ENCODE results near the gene SLC25A3.
"Not testable (repeated sequence)": the region's sequence is repeated elsewhere in the genome, so short reads cannot be mapped to it uniquely, and the experiment has no call there.

The SLC25A3 gene

DNA sequence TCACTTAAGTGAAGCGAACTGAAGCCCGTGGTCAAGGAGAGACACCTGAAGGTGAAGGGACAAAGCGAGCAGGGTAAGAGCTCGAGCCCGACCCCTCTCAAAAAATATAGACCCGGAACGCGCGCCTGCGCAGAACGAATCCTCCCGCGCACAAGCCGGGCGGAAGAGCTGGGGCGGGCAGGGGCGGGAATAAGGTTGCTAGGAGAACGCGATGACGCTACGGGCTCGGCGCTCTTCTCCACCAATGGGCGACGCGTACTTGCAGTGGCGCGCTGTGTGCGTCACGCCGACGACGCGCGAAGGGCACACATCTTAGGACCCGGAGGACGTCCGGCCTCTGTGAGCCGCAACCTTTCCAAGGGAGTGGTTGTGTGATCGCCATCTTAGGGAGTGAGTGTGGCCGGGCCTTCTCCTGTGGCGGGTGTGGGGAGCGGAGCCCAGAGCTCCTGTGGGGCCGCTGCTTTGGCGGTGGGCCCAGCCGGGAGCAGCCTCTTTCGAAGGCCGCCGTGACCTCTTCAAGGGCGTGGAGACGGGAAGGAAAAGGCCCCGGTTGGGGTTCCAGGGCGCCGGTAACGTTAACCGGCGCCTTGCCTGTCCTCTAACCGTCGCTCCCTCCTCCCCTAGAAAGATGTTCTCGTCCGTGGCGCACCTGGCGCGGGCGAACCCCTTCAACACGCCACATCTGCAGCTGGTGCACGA, at the start of gene SLC25A3:
Gene SLC25A3, plus strand, starts transcription at position 336 of the 699 bp plus-strand sequence. Its CDS starts 293 bp downstream, at position 629.
- H3K27me3 ChIP-seq (ENCODE audit: control insufficient read depth in 2 of 2, insufficient read depth in 2 of 2, low read length in 2 of 2) = no peaks in the 10 kb centered on the region
- H3K4me3 ChIP-seq (ENCODE audit: low read length in 2 of 2) = peak within 1 kb of the TSS; percentile 96
- H3K4me1 ChIP-seq (ENCODE audit: control insufficient read depth in 2 of 2, insufficient read depth in 2 of 2, low read length in 2 of 2) = peaks cover 11 to 13% of the 10 kb centered on the region in 2 donors
- H3K27ac ChIP-seq (ENCODE audit: low read depth in 2 of 2, low read length in 2 of 2) = peak within 1 kb of the TSS; percentile 96 to 98
- peaks cover 11 to 24% of the 10 kb centered on the region in 2 donors for H3K36me3 ChIP-seq (ENCODE audit: control insufficient read depth in 2 of 2, insufficient read depth in 2 of 2, low read length in 2 of 2)
- H3K9me3 ChIP-seq (ENCODE audit: control insufficient read depth in 2 of 2, low read length in 2 of 2) = no peaks in the 10 kb centered on the region
- H3K9ac ChIP-seq (ENCODE audit: low read depth in 1 of 2, low read length in 2 of 2) = peak within 1 kb of the TSS; percentile 97 to 98

DNA sequence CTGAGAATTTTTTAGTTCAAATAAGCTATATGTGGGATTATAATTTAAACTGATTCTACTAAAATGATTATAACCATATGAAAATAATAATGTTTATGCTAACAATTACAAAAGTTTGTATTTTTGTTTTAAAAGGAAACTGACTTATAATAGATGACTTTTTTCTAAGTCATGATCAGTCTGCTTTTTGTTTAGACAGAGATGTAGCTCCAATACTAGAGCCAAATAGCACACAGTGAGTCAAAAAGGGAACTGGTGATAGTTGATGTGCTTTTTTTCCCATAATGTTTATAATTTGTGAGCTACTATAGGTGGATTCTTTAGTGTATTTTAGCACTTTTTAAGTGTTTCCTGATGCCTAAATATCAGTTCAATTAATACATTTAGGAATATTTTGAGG, 49.8 kb upstream of the SLC25A3 start:
- no peaks in the 10 kb centered on the region for H3K4me1 ChIP-seq (ENCODE audit: control insufficient read depth in 2 of 2, insufficient read depth in 2 of 2, low read length in 2 of 2)
- no peak overlapping the region for H3K27ac ChIP-seq (ENCODE audit: low read depth in 2 of 2, low read length in 2 of 2)
- no peak overlapping the region for H3K9ac ChIP-seq (ENCODE audit: low read depth in 1 of 2, low read length in 2 of 2)
- no peak overlapping the region for H3K4me3 ChIP-seq (ENCODE audit: low read length in 2 of 2)
- H3K27me3 ChIP-seq (ENCODE audit: control insufficient read depth in 2 of 2, insufficient read depth in 2 of 2, low read length in 2 of 2) = no peaks in the 10 kb centered on the region
- no peaks in the 10 kb centered on the region for H3K9me3 ChIP-seq (ENCODE audit: control insufficient read depth in 2 of 2, low read length in 2 of 2)
- peaks cover 24 to 38% of the 10 kb centered on the region in 2 donors for H3K36me3 ChIP-seq (ENCODE audit: control insufficient read depth in 2 of 2, insufficient read depth in 2 of 2, low read length in 2 of 2)

DNA sequence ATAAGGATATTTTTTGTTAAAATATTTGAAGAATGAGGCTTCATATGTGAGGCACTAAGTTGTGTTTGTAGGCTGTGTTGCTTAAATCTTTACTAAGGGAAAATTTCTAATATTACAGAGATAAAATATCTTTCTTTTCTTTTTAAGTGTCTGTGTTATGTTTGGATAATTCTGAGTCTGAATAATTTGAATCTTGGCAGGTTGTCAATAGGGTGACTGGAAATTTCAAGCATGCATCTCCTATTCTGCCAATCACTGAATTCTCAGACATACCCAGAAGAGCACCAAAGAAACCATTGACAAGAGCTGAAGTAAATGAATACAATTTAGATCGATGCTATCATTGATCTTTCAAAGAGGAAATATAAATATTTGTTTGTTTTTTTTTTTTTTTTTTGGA, 48.7 kb upstream of the SLC25A3 start:
- no peaks in the 10 kb centered on the region for H3K9me3 ChIP-seq (ENCODE audit: control insufficient read depth in 2 of 2, low read length in 2 of 2)
- H3K9ac ChIP-seq (ENCODE audit: low read depth in 1 of 2, low read length in 2 of 2) = no peak overlapping the region
- H3K36me3 ChIP-seq (ENCODE audit: control insufficient read depth in 2 of 2, insufficient read depth in 2 of 2, low read length in 2 of 2) = peaks cover 26 to 42% of the 10 kb centered on the region in 2 donors
- H3K4me3 ChIP-seq (ENCODE audit: low read length in 2 of 2) = no peak overlapping the region
- H3K4me1 ChIP-seq (ENCODE audit: control insufficient read depth in 2 of 2, insufficient read depth in 2 of 2, low read length in 2 of 2) = no peaks in the 10 kb centered on the region
- H3K27me3 ChIP-seq (ENCODE audit: control insufficient read depth in 2 of 2, insufficient read depth in 2 of 2, low read length in 2 of 2) = no peaks in the 10 kb centered on the region
- H3K27ac ChIP-seq (ENCODE audit: low read depth in 2 of 2, low read length in 2 of 2) = no peak overlapping the region

DNA sequence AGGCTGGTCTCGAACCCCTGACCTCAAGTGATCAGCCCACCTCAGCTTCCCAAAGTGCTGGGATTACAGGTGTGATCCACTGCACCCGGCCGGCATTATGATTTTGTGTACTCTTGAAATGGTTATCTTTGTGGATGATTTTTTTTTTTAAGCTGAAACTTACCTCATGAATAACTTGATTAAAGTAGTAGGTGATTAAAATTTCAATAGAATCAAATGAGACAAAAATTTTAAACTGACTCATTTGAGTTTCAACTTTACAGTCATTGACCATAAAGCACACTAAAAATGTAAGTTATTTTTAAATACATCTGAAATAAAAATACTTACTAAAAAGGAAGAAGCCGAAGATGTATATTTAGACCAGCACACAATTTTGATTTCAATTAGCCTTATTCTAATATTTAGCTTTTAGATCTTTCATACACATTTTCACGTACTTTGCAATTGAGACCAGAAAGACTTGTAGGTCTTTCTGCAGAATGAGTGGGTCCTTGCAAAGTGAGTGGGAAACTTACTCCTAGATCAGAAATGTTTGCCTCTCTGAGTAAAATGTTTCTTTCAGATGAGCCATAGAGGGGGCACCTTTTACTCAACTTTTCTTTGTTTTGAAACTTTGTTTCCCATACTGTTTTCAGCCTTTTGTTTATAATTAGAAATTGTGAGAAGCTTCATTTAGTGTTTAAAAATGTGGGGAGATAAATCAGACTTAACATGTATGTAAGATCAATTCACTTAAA, 43.9 kb upstream of the SLC25A3 start:
- Histone ChIP-seq H3K9me3 (ENCODE audit: control insufficient read depth in 2 of 2, low read length in 2 of 2) (no peaks in the 10 kb centered on the region), H3K36me3 (ENCODE audit: control insufficient read depth in 2 of 2, insufficient read depth in 2 of 2, low read length in 2 of 2) (peaks cover 28 to 29% of the 10 kb centered on the region in 2 donors), H3K4me1 (ENCODE audit: control insufficient read depth in 2 of 2, insufficient read depth in 2 of 2, low read length in 2 of 2) (no peaks in the 10 kb centered on the region), H3K9ac (ENCODE audit: low read depth in 1 of 2, low read length in 2 of 2) (no peak overlapping the region), H3K4me3 (ENCODE audit: low read length in 2 of 2) (no peak overlapping the region), H3K27ac (ENCODE audit: low read depth in 2 of 2, low read length in 2 of 2) (no peak overlapping the region), H3K27me3 (ENCODE audit: control insufficient read depth in 2 of 2, insufficient read depth in 2 of 2, low read length in 2 of 2) (no peaks in the 10 kb centered on the region)

DNA sequence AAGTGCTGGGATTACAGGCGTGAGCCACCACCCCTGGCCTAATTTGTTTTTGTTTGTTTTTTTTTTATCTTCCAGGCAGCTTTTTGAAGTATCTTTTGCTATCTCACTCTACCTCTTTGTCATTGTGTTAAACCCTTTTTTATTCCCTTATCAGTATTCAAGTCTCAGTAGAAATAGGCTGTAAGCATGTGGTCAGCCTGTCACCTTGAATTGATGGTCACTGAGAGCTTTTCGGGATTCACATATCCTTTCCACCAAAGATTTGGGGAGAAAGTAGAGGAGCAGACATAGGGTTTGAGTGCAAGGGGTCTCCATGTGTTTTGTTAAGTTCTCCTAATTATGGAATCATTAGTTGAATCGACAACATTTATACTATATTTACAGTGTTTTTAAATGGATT, 41.7 kb upstream of the SLC25A3 start:
- no peaks in the 10 kb centered on the region for H3K4me1 ChIP-seq (ENCODE audit: control insufficient read depth in 2 of 2, insufficient read depth in 2 of 2, low read length in 2 of 2)
- H3K27me3 ChIP-seq (ENCODE audit: control insufficient read depth in 2 of 2, insufficient read depth in 2 of 2, low read length in 2 of 2) = no peaks in the 10 kb centered on the region
- peaks cover 17 to 20% of the 10 kb centered on the region in 2 donors for H3K36me3 ChIP-seq (ENCODE audit: control insufficient read depth in 2 of 2, insufficient read depth in 2 of 2, low read length in 2 of 2)
- H3K27ac ChIP-seq (ENCODE audit: low read depth in 2 of 2, low read length in 2 of 2) = no peak overlapping the region
- no peak overlapping the region for H3K9ac ChIP-seq (ENCODE audit: low read depth in 1 of 2, low read length in 2 of 2)
- no peaks in the 10 kb centered on the region for H3K9me3 ChIP-seq (ENCODE audit: control insufficient read depth in 2 of 2, low read length in 2 of 2)
- H3K4me3 ChIP-seq (ENCODE audit: low read length in 2 of 2) = no peak overlapping the region

DNA sequence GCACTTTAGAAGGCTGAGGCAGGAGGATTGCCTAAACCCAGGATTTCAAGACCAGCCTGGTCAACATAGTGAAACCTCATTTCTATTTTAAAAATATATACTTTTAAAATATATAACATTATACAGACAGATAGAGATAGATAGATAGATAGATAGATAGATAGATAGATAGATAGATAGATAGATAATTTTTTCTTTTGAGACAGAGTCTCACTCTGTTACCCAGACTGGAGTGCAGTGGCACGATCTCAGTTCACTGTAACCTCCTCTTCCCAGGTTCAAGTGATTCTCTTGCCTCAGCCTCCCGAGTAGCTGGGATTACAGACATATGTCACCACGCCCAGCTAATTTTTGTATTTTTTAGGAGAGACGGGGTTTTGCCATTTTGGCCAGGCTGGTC, 35.4 kb upstream of the SLC25A3 start:
- H3K27me3 ChIP-seq (ENCODE audit: control insufficient read depth in 2 of 2, insufficient read depth in 2 of 2, low read length in 2 of 2); H3K36me3 ChIP-seq (ENCODE audit: control insufficient read depth in 2 of 2, insufficient read depth in 2 of 2, low read length in 2 of 2); H3K9me3 ChIP-seq (ENCODE audit: control insufficient read depth in 2 of 2, low read length in 2 of 2); H3K9ac ChIP-seq (ENCODE audit: low read depth in 1 of 2, low read length in 2 of 2); H3K4me1 ChIP-seq (ENCODE audit: control insufficient read depth in 2 of 2, insufficient read depth in 2 of 2, low read length in 2 of 2); H3K27ac ChIP-seq (ENCODE audit: low read depth in 2 of 2, low read length in 2 of 2); H3K4me3 ChIP-seq (ENCODE audit: low read length in 2 of 2): not testable (repeated sequence)

DNA sequence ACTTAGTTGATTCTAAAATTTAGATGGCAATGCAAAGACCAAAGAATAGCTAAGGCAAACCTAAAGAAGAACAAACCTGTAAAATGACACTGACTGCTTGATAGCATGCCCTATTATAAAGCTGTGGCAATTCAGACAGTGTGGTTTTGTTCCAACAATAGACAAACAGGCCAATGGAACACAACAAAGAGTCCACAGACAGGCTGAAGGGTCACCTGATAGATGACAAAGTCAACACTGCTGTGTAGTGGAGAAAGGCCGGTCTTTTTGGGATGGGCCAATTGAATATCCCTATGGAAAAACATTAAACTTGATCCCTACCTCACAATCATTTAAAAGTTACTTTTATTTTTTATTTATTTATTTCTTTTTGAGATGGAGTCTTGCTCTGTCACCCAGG, 33.8 kb upstream of the SLC25A3 start:
- Histone ChIP-seq H3K27me3 (ENCODE audit: control insufficient read depth in 2 of 2, insufficient read depth in 2 of 2, low read length in 2 of 2) (no peaks in the 10 kb centered on the region), H3K36me3 (ENCODE audit: control insufficient read depth in 2 of 2, insufficient read depth in 2 of 2, low read length in 2 of 2) (no peaks in the 10 kb centered on the region), H3K4me1 (ENCODE audit: control insufficient read depth in 2 of 2, insufficient read depth in 2 of 2, low read length in 2 of 2) (no peaks in the 10 kb centered on the region), H3K9me3 (ENCODE audit: control insufficient read depth in 2 of 2, low read length in 2 of 2) (no peaks in the 10 kb centered on the region), H3K9ac (ENCODE audit: low read depth in 1 of 2, low read length in 2 of 2) (no peak overlapping the region), H3K27ac (ENCODE audit: low read depth in 2 of 2, low read length in 2 of 2) (no peak overlapping the region), H3K4me3 (ENCODE audit: low read length in 2 of 2) (no peak overlapping the region)

DNA sequence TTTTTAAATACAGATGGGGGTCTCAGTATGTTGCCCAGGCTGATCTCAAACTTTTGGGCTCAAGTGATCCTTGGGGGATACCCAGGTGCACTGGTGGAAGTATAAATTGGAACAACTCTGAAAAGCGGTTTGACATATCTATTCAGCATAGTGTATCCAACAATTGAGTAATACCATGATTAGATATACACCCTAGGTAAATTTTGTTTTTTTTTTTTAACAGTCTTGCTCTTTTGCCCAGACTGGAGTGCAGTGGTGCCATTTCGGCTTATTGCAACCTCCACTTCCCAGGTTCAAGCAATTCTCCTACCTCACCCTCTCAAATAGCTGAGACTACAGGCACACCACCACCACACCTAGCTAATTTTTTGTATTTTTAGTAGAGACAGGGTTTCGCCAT, 31.6 kb upstream of the SLC25A3 start:
- H3K4me1 ChIP-seq (ENCODE audit: control insufficient read depth in 2 of 2, insufficient read depth in 2 of 2, low read length in 2 of 2) = no peaks in the 10 kb centered on the region
- no peak overlapping the region for H3K4me3 ChIP-seq (ENCODE audit: low read length in 2 of 2)
- H3K9me3 ChIP-seq (ENCODE audit: control insufficient read depth in 2 of 2, low read length in 2 of 2) = no peaks in the 10 kb centered on the region
- no peaks in the 10 kb centered on the region for H3K36me3 ChIP-seq (ENCODE audit: control insufficient read depth in 2 of 2, insufficient read depth in 2 of 2, low read length in 2 of 2)
- H3K27ac ChIP-seq (ENCODE audit: low read depth in 2 of 2, low read length in 2 of 2) = no peak overlapping the region
- no peak overlapping the region for H3K9ac ChIP-seq (ENCODE audit: low read depth in 1 of 2, low read length in 2 of 2)
- no peaks in the 10 kb centered on the region for H3K27me3 ChIP-seq (ENCODE audit: control insufficient read depth in 2 of 2, insufficient read depth in 2 of 2, low read length in 2 of 2)

DNA sequence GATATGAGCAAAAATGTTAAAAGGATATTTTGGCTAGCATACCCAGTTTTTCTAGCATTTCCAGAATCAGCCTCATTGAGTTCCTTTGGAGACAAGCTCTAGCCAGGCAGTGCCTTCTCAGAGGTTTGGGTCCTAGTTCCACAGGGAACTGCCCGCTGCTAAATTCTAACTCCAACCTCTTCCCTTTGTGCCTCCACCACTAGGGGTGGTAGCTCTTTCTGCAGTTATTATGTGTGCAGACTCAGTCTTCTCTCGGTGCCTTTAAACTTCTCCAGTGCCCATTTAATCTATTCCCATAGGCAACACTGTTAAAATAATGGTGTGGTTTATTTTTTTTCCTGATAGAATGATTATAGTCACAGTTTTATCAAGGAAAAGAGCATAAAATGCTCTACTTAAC, 21.5 kb upstream of the SLC25A3 start:
- no peak overlapping the region for H3K9ac ChIP-seq (ENCODE audit: low read depth in 1 of 2, low read length in 2 of 2)
- H3K27me3 ChIP-seq (ENCODE audit: control insufficient read depth in 2 of 2, insufficient read depth in 2 of 2, low read length in 2 of 2) = no peaks in the 10 kb centered on the region
- H3K27ac ChIP-seq (ENCODE audit: low read depth in 2 of 2, low read length in 2 of 2) = no peak overlapping the region
- no peaks in the 10 kb centered on the region for H3K36me3 ChIP-seq (ENCODE audit: control insufficient read depth in 2 of 2, insufficient read depth in 2 of 2, low read length in 2 of 2)
- peaks cover 0 to 9% of the 10 kb centered on the region in 2 donors for H3K4me1 ChIP-seq (ENCODE audit: control insufficient read depth in 2 of 2, insufficient read depth in 2 of 2, low read length in 2 of 2)
- H3K4me3 ChIP-seq (ENCODE audit: low read length in 2 of 2) = no peak overlapping the region
- H3K9me3 ChIP-seq (ENCODE audit: control insufficient read depth in 2 of 2, low read length in 2 of 2) = no peaks in the 10 kb centered on the region

DNA sequence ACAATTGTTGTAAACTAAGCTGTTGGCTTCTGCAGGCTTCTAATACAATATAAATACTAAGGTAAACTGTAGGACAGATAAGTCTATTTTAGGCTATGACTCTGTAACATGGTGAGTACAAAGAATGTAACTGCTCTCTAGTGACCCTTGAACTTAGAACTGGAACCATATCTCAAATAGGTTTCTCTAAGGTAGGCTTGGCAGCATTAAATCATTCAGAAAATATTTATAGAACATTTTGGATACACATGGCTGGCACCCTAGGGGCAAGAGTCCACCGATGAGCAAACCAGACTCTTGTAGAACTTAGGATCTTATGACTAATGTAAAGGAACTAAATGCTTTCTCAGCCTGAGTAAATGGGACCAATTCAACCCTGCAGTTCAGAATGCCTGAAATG, 19.4 kb upstream of the SLC25A3 start:
- Histone ChIP-seq H3K9me3 (ENCODE audit: control insufficient read depth in 2 of 2, low read length in 2 of 2) (no peaks in the 10 kb centered on the region), H3K27me3 (ENCODE audit: control insufficient read depth in 2 of 2, insufficient read depth in 2 of 2, low read length in 2 of 2) (no peaks in the 10 kb centered on the region), H3K9ac (ENCODE audit: low read depth in 1 of 2, low read length in 2 of 2) (no peak overlapping the region), H3K4me1 (ENCODE audit: control insufficient read depth in 2 of 2, insufficient read depth in 2 of 2, low read length in 2 of 2) (peaks cover 0 to 21% of the 10 kb centered on the region in 2 donors), H3K27ac (ENCODE audit: low read depth in 2 of 2, low read length in 2 of 2) (peak overlapping the region; percentile 52 to 75), H3K4me3 (ENCODE audit: low read length in 2 of 2) (no peak overlapping the region), H3K36me3 (ENCODE audit: control insufficient read depth in 2 of 2, insufficient read depth in 2 of 2, low read length in 2 of 2) (no peaks in the 10 kb centered on the region)
